ENCODE measurements around the gene CA10. TPM values are rescaled to one million over a fixed set of nuclear protein-coding genes. Genes with fewer than 3 reads are reported as not detected.

The CA10 gene
- total RNA-seq, 1 donor from 2014 or later, result not detected

DNA sequence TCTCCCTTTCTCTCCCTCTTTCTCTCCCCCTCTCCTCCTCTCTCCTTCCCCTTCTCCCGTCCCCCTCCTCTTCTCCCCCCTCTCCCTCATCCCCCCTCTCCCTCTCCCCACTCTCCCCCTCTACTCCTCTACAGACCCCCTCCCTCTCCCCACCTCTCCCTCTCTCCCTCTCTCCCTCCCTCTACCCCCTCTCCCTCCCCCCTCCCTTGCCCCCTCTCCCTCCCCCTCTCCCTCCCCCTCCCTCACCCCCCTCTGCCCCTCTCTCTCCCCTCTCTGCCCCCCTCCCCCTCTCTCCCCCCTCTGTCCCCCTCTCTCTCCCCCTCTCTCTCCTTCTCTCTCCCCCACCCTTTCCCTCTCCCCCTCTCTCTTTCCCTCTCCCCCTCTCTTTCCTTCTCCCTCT lies 545.3 kb downstream of the CA10 start:
- Mint-ChIP-seq H3K4me3 (no peak overlapping the region), H3K36me3 (ENCODE audit: low read depth) (no peaks in the 10 kb centered on the region), H3K4me1 (no peaks in the 10 kb centered on the region), H3K27me3 (peaks cover 2% of the 10 kb centered on the region), H3K27ac (no peak overlapping the region), H3K9me3 (no peaks in the 10 kb centered on the region)
- intact Hi-C loops (cut with micrococcal nuclease), result no loop called here
- no peak for DNase-seq

DNA sequence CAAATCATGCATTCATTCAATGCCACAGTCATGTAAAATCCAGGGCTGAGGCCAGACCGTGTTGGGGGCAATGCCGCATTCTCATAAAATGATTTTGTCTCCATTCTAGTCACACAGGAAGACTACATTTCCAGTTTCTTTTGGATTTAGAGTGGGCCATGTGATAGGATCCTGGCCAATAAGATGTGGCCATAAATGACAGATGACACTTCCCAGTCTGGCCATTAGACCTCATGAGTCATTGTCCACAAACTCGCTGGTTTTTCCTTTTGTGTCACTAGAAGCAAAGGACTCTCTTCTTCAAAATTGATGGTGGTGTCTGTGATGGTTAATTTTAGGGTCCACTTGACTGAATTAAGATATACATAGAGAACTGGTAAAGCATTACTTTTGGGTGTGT lies 545.8 kb downstream of the CA10 start:
- H3K36me3 Mint-ChIP-seq (ENCODE audit: low read depth), result no peaks in the 10 kb centered on the region
- intact Hi-C loops (cut with micrococcal nuclease), result no loop called here
- no peaks in the 10 kb centered on the region for H3K9me3 Mint-ChIP-seq
- no peak for DNase-seq
- no peaks in the 10 kb centered on the region for H3K27me3 Mint-ChIP-seq
- no peak overlapping the region for H3K4me3 Mint-ChIP-seq
- no peaks in the 10 kb centered on the region for H3K4me1 Mint-ChIP-seq
- H3K27ac Mint-ChIP-seq, result no peak overlapping the region

DNA sequence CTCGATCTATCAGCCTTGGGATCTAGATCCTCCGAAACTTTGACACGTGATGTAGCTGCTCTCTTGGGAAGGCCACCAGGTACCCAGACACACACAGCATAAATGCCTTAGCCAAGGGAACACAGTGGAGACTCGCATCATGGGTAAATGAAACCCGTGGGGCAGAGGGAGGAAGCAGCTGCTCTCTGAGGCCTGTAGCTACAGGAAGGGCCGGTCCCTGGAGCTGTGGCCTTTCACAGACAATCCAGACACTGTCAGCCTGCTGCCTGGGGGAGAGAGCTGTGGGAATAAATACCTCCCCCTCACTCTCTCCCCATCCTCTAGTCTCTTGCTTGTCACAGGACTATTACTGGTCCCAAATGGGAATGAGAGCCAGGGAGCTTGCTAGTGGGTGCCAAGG lies 546.9 kb downstream of the CA10 start:
- no peaks in the 10 kb centered on the region for H3K36me3 Mint-ChIP-seq (ENCODE audit: low read depth)
- no peak overlapping the region for H3K4me3 Mint-ChIP-seq
- no peak for DNase-seq
- no peaks in the 10 kb centered on the region for H3K27me3 Mint-ChIP-seq
- no peak overlapping the region for H3K27ac Mint-ChIP-seq
- intact Hi-C loops (cut with micrococcal nuclease), result no loop called here
- H3K4me1 Mint-ChIP-seq, result no peaks in the 10 kb centered on the region
- H3K9me3 Mint-ChIP-seq, result no peaks in the 10 kb centered on the region

GRCh38 chr17:51610834-51611233 lies 547.7 kb downstream of the CA10 start:
- Mint-ChIP-seq H3K4me1 (no peaks in the 10 kb centered on the region), H3K9me3 (no peaks in the 10 kb centered on the region), H3K4me3 (no peak overlapping the region), H3K27ac (no peak overlapping the region), H3K36me3 (ENCODE audit: low read depth) (no peaks in the 10 kb centered on the region), H3K27me3 (no peaks in the 10 kb centered on the region)
- intact Hi-C loops (cut with micrococcal nuclease), result no loop called here
- no peak for DNase-seq

DNA sequence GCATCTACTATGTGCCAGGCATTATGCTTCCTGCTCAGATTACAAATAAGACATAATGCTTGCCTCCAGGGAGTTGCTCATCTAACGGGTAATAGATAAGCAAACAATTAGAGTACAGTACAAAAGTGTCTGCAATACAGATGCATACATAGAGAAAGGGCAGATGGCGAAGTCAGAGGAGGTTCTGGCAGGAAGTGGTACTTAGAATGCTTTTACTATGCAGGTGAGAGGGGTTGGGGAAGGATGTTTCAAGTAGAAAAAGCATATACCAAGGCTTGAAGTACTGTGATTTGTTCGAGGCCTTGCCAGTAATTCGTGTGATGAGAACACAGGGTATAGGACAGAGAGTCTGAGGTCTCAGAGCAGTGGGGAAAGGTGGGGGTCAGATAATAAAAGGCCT lies 548.4 kb downstream of the CA10 start:
- Mint-ChIP-seq H3K27ac (no peak overlapping the region), H3K36me3 (ENCODE audit: low read depth) (no peaks in the 10 kb centered on the region), H3K4me1 (no peaks in the 10 kb centered on the region), H3K9me3 (no peaks in the 10 kb centered on the region), H3K27me3 (no peaks in the 10 kb centered on the region), H3K4me3 (no peak overlapping the region)
- no peak for DNase-seq
- intact Hi-C loops (cut with micrococcal nuclease), result no loop called here

DNA sequence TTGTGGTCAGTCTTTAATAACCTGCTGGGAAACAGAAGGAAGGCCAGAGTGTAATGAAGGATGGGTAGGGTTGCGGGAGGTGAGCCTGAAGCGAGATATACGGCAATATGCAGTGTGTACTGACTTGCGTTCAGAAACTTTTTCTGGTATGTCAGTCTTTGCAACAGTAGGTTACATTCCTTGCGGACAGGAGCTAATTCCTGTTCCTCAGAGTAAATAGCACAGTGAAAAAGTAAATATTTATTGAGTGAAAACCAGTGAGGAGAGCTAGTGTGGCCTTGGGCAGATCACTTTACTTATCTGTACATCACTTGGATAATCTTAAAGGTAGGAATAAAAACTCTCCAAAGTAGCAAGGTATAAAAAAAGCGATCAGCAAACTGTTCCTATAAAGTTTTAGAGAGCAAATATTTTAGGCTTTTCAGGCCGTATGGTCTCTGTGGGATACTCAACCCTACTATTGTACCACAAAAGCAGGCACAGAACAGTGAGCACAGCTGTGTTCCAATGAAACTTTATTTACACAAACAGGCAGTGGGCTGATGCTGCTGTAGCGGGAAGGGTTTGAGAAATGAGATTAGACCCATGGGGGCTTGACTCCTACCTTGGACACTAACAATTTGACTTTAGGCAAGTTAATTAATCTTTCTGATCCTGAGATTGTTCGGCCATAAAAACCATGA lies 550.1 kb downstream of the CA10 start:
- no peaks in the 10 kb centered on the region for H3K9me3 Mint-ChIP-seq
- H3K27ac Mint-ChIP-seq, result no peak overlapping the region
- no peaks in the 10 kb centered on the region for H3K36me3 Mint-ChIP-seq (ENCODE audit: low read depth)
- H3K4me1 Mint-ChIP-seq, result no peaks in the 10 kb centered on the region
- H3K4me3 Mint-ChIP-seq, result no peak overlapping the region
- DNase-seq, result no peak
- H3K27me3 Mint-ChIP-seq, result no peaks in the 10 kb centered on the region
- intact Hi-C loops (cut with micrococcal nuclease), result no loop called here

DNA sequence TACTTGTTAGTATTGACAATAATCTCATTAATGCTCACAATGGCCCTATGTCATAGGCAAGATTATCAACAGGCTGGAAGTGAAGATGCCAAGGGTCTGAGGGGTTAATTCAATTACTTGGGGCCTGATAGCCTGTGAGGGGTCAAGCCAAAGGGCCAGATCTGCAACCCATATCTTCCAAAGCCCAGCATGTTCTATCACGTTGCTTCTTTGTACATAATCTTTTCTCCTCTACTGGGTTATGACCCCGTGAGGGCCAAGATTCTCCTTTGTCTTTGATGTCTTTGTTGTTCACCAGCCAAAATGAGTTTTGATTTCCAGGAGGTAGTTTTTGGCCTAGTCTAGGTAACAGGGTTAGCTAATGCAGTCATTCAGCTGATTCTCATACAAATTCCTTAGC lies 551.0 kb downstream of the CA10 start:
- Mint-ChIP-seq H3K27me3 (no peaks in the 10 kb centered on the region), H3K4me1 (no peaks in the 10 kb centered on the region), H3K4me3 (no peak overlapping the region), H3K27ac (no peak overlapping the region), H3K36me3 (ENCODE audit: low read depth) (no peaks in the 10 kb centered on the region), H3K9me3 (no peaks in the 10 kb centered on the region)
- DNase-seq, result no peak
- intact Hi-C loops (cut with micrococcal nuclease), result no loop called here

GRCh38 chr17:51604299-51605020 lies 554.1 kb downstream of the CA10 start:
- no peaks in the 10 kb centered on the region for H3K4me1 Mint-ChIP-seq
- H3K4me3 Mint-ChIP-seq, result no peak overlapping the region
- no peak overlapping the region for H3K27ac Mint-ChIP-seq
- peaks cover 2% of the 10 kb centered on the region for H3K27me3 Mint-ChIP-seq
- intact Hi-C loops (cut with micrococcal nuclease), result no loop called here
- no peak for DNase-seq
- no peaks in the 10 kb centered on the region for H3K9me3 Mint-ChIP-seq
- no peaks in the 10 kb centered on the region for H3K36me3 Mint-ChIP-seq (ENCODE audit: low read depth)

DNA sequence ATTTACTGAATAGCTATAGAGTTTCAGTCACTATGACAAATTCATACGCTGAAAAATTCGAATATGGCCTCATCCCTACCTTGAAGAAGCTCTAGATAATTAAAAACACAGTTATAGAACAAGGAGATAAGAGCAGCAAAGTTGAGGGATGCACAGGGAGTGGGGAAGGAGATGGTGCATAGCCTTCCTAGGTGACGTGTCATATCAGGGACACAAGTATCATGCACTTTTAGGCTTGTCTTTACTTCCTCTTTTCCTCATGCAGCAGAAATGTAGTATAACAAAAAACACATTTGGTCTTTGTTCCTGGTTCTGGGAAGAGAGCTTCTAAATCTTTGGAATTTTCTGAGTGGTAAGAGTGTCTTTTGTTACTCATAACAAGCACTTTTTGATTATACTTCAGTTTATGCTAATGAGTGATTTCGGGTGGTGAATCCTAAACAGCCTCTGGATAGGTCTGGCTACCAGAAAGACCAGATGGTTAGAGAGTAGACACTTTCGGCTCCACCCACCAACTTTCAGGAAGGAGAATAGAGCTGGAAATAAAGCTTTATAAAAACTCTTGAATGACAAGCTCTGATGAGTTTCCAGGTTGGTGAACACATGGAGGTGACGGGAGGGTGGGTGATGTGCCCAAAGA lies 556.8 kb downstream of the CA10 start:
- Mint-ChIP-seq H3K4me3 (no peak overlapping the region), H3K9me3 (no peaks in the 10 kb centered on the region), H3K27ac (no peak overlapping the region), H3K4me1 (no peaks in the 10 kb centered on the region), H3K36me3 (ENCODE audit: low read depth) (no peaks in the 10 kb centered on the region), H3K27me3 (peaks cover 2% of the 10 kb centered on the region)
- no peak for DNase-seq
- intact Hi-C loops (cut with micrococcal nuclease), result no loop called here

DNA sequence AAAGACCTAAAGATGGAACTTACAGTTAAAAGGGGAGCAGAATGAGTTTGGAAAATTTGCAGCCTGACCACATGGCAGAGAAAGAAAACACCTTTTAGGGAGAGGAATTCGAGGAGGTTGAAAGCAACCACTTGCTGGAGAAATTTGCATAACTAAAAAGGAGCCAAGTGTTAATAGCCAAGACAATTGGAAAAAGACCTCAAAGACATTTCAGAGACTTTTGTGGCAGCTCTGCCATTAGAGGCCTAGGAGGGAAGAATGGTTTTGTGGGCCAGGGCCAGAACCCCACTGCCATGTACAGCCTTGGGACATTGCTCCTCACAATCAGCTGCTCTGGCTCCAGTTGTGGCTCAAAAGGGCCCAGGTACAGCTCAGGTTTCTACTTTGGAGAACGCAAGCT lies 559.7 kb downstream of the CA10 start:
- no peaks in the 10 kb centered on the region for H3K36me3 Mint-ChIP-seq (ENCODE audit: low read depth)
- no peak overlapping the region for H3K4me3 Mint-ChIP-seq
- intact Hi-C loops (cut with micrococcal nuclease), result no loop called here
- H3K27ac Mint-ChIP-seq, result no peak overlapping the region
- no peaks in the 10 kb centered on the region for H3K9me3 Mint-ChIP-seq
- DNase-seq, result no peak
- H3K4me1 Mint-ChIP-seq, result no peaks in the 10 kb centered on the region
- H3K27me3 Mint-ChIP-seq, result peaks cover 2% of the 10 kb centered on the region

DNA sequence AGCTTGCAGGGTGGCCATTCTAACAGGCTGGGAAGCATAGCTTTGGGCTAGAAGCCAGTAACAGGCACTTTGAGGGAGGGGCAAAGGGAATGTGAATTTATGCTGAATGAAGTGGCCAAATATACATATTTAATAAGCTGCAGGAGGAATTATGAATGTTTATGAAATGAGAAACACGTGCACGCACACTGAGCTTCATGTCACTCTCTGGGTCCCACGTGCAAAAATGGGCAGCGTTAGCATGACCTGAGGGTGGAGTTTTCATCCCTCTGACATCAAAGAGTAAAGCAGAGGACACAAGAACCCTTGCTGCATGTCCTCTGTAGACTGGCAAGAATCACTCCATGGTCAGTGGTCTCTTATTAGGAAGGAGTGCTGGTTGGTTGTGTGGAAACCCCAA lies 561.2 kb downstream of the CA10 start:
- Mint-ChIP-seq H3K27me3 (peaks cover 2% of the 10 kb centered on the region), H3K9me3 (no peaks in the 10 kb centered on the region), H3K27ac (no peak overlapping the region), H3K4me1 (no peaks in the 10 kb centered on the region), H3K4me3 (no peak overlapping the region), H3K36me3 (ENCODE audit: low read depth) (no peaks in the 10 kb centered on the region)
- DNase-seq, result no peak
- intact Hi-C loops (cut with micrococcal nuclease), result no loop called here

DNA sequence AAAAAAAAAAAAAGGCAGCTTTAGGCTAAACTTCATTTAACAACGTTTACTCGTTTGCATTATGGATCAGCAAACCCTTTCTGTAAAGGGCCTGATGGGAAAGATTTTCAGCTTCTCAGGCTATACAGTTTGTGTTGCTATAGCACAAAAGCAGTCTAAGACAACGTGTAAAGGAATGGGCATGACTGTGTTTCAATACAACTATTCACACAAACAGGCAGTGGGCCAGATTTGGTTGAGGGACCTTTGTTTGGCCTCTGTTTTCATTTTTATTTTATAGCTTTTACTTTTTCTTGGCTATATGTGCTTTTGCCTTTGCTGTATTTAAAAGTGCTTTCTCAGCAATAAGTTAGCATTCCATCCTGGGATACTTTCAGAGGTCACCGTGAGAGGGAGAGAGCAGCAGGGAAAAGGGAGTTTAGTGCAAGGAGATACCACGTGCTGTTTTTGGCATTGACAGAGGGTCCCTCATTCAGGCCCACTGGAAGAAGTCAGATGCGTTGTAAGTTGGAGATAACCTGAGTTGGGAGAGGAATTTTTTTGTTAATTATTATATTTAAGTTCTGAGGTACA lies 562.6 kb downstream of the CA10 start:
- Mint-ChIP-seq H3K27ac (no peak overlapping the region), H3K27me3 (peaks cover 2% of the 10 kb centered on the region), H3K4me1 (no peaks in the 10 kb centered on the region), H3K9me3 (no peaks in the 10 kb centered on the region), H3K4me3 (no peak overlapping the region), H3K36me3 (ENCODE audit: low read depth) (no peaks in the 10 kb centered on the region)
- intact Hi-C loops (cut with micrococcal nuclease), result no loop called here
- DNase-seq, result no peak

DNA sequence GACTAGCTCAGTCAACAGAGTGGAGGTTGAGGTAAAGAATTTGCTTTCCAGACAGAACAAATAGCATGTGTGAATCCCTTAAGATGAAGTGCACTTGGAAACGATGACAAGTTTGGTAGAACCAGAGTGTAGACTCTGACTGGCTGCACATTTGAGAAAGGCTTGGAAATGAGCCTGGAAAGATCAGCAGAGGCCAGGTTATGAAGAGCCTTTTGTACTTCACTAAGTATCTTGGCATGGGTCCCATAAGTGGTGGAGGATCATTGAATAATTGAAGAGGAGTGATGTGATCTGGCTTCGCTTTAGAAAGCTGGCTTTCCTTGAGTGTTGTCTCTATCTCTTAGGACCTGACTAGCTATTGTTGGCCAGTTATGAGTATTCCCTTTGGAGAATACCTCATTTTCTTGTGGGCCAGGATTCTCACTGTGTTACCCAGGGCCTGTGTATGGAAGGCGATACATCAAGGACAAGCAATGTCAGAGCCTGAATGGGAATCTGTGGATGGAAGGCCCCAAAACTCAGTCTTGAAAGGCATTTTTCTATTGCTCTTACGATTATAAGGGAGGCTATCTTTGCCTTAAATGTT lies 568.4 kb downstream of the CA10 start:
- intact Hi-C loops (cut with micrococcal nuclease), result no loop called here
- Mint-ChIP-seq H3K27me3 (no peaks in the 10 kb centered on the region), H3K9me3 (peaks cover 13% of the 10 kb centered on the region)

DNA sequence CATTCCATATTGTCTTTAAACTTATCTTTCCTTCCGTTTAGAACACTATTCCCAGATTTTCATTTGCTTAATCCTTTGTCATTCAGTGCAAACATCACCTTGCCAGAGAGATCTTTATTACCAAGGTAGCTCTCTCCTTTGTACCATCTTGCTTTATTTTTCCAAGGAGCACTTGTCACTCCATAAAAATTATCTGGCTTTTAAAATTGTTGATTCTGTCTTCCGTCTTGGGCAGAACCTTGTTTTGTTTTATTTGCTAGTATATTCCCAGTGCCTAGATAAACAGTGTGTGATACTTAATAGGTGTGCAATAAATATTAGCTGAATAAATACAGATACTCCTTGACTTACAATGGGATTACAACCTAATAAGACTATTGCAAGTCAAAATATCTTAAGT lies 570.5 kb downstream of the CA10 start:
- no peaks in the 10 kb centered on the region for H3K4me1 Mint-ChIP-seq
- no peaks in the 10 kb centered on the region for H3K27me3 Mint-ChIP-seq
- peaks cover 13% of the 10 kb centered on the region for H3K9me3 Mint-ChIP-seq
- H3K36me3 Mint-ChIP-seq (ENCODE audit: low read depth), result no peaks in the 10 kb centered on the region
- intact Hi-C loops (cut with micrococcal nuclease), result no loop called here
- no peak overlapping the region for H3K27ac Mint-ChIP-seq
- no peak overlapping the region for H3K4me3 Mint-ChIP-seq
- no peak for DNase-seq

More for the DNA sequence above, 568.4 kb downstream of the CA10 start:
- no peak overlapping the region for H3K4me3 Mint-ChIP-seq
- no peak overlapping the region for H3K27ac Mint-ChIP-seq
- H3K4me1 Mint-ChIP-seq, result no peaks in the 10 kb centered on the region
- no peak for DNase-seq
- H3K36me3 Mint-ChIP-seq (ENCODE audit: low read depth), result no peaks in the 10 kb centered on the region
